ENCODE measurements around the gene CDCA8.
"Not testable (repeated sequence)": the region's sequence is repeated elsewhere in the genome, so short reads cannot be mapped to it uniquely, and the experiment has no call there.

Gene CDCA8

DNA sequence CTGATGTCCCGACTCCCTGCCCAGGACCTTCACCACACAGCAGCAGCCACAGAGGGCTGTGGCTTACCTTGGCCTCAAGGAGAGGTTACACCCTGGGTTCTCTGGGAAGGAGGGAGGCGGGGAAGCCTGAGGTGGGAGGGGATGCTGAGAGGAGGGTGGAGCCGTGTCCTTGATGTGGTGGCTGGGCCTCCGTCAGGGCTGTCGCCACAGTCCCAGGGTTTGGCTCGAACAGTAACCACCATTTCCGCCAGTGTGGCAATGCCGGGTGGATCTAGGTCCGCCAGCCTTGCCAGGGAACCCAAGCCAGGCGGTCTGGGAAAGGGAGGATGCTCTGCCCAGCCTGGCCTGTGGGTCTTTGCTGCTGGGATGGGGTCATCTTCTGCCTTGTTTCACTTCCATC is 18.4 kb upstream of the CDCA8 start:
- no peak for DNase-seq (ENCODE audit: low spot score)

DNA sequence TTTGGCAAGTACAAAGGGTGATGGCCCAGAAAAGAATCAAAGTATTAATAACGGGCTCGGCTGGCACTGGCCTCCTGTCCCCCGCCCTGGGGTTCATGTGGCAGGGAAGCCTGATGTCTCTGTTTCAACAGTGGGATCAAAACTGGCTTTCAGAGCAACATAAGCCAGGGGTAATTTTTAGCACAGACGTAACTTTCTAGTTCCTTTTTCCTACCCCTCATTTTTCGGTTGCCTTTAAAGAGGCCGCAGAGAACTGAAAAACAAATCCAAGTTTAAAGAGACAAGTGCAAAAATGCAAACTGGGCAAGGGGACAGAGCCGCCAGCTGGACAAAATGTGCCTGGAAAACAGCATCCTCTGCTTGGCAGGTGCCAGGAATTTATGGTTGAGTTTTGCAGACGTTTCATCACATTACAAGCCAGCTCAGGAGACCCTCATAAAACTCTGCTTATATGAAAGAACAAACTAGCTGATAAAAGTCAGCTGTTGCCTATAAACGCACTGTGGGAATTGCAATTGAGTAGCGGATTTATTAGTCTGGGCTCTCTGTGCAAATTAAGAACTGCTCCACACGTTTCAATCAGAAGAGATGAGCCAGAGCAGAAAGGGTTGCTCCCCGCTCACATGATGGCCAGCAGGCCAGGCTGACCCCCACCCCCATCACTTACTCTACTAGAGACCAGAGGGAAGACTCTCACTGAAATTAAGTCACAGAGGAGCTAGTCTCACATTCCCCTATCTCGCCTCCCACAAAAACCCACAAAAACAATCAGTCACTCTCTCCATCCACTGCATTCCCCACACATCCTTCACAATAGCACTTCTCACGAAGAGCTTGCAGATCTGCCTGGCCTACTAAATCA is 15.8 kb upstream of the CDCA8 start:
- DNase-seq (ENCODE audit: low spot score) = no peak

DNA sequence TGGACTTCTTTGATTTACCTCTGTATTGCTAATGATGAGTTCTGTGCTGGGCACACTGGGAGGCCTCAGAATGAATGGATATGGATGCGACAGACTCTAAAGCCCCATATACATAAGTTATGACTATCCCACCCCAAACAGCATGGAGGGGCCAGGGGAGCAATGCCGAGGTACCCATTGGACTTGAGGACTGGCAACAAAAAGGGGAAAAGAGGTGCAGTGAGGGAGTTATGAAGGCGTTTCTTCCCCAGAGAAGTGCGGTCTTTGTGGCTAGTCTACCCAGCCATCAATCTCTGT is 15.2 kb upstream of the CDCA8 start:
- DNase-seq (ENCODE audit: low spot score) = no peak

DNA sequence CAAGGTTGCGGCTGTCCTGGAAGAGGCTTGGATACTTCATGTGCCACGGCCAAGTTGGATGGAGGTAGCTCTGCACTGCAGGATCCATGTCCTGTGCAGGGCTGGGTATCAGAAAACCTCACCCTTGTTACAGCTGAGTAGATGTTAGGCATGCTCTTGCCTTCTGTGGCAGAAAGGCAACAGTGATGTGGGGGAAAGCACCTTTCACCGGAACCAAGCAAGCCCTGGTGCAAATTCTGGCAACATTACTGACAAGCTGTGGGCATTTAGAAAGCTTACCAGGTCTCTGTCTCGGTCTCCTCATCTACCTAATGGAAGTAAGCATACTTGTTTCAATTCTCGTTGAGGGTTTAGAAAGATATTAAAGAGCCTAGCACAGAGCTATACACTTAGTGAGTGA is 14.5 kb upstream of the CDCA8 start:
- DNase-seq (ENCODE audit: low spot score) = no peak

DNA sequence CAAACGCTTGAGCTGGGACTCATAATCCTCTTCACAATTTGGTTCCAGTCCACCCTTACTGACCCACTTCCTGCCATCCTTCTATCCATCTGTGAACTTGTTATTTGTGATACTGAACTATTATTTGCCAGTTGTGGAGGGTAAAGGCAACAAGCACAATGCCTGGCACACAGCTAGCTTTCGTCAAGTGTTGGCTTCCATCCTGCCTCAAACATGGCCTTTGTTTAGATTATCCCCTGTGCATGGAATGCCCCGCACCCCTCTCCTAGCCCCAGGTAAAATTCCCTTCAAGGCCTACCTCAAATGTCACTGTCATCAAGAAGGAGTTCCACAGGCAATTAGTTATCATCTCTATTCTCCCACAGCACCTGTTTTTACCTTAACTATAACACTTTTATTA is 11.4 kb upstream of the CDCA8 start:
- DNase-seq (ENCODE audit: low spot score) = no peak

DNA sequence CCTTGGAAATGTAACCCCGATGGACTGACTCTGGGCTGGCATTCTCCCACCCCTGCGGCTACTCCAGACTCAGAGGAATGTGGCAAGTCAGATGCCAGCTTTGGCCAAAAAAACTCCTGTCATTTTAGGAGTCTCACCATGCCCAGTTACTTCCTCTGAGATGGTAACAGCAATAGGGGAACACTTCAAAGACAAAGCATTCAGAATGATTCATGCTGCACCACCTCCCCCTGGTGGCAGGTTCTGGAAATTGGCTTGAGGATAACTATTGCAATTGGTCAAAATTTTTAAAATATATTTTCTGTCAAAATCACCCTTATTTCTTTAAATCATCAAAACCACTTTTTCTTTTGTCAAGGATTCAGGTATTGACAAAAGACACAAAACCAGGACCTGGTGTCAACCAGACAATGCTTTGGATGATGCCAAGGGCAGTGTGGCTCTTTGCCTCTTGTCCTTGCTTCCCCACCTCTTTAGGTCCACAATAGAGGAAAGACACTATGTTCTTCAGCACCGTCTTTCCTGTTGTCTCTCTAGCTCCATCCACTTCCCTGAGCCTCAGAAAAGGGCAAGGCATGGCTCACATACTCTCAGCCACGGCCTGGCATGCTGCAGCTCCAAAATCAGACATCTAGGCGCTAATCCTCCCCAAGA is 9.9 kb upstream of the CDCA8 start:
- no peak for DNase-seq (ENCODE audit: low spot score)

DNA sequence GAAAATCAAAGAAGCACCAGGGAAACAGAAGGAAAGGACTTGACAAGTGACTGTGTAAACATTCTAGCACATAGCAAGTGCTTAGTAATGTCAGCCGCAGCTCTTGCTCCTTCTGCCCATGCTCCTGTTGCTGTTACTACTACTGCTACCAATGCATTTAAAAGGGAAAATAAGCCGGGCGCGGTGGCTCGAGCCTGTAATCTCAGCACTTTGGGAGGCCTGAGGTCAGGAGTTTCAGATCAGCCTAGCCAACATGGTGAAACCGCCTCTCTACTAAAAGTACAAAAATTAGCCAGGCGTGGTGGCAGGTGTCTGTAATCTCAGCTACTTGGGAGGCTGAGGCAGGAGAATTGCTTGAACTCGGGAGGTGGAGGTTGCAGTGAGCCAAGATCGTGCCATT is 8.1 kb upstream of the CDCA8 start:
- not testable (repeated sequence) for DNase-seq (ENCODE audit: low spot score)

- no peak for DNase-seq (ENCODE audit: low spot score)
Observed at GRCh38 chr1:37685722-37686121, 6.6 kb upstream of the CDCA8 start.

GRCh38 chr1:37687764-37688163 is 4.6 kb upstream of the CDCA8 start:
- not testable (repeated sequence) for DNase-seq (ENCODE audit: low spot score)

DNA sequence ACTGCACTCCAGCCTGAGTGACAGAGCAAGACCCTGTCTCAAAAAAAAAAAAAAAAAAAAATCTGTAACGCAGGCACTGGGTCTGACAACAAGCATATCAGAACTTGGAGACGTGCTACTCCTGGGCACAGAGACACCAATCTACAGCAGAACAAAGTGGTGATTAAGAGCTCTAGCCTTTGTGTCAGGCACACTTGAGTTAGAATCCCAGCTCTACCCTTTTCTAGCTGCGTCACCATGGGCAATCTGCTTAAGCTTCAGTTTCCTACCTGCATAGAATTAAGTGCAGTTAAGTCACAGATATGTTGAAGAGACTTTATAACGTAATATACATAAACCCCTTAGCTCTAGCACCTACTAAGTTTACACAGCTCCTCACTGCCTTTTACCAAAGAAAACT is 3.4 kb upstream of the CDCA8 start:
- no peak for DNase-seq (ENCODE audit: low spot score)

DNA sequence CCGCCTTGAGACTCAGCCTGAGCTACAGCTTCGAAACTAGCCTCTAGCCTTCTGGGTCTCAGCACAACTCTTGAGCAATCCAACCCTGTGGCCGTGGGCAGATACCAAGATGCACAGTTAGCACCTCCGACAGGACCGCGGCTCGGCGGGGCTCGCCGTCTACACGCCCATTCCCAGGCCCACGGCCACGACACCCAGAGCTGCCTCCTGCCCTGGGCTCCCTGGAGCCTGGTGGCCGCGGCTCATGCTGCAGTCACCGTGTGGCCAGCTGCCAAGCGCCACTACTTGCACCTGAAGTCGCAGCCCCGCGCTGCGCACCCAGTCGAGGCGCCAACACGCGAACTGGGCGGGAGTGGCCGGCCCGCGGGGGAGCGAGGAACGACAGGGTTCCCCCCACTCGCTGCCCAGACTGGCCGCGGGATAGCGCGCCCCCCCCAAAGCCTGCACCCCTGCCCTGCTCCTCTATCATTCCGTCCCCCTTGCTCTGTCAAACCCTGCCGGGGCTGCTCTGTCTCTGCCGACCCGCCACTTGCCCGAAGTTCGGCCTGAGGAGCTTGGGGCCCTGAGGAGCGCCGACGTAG is 729 bp upstream of the CDCA8 start:
- peak; percentile 31 for DNase-seq (ENCODE audit: low spot score)

DNA sequence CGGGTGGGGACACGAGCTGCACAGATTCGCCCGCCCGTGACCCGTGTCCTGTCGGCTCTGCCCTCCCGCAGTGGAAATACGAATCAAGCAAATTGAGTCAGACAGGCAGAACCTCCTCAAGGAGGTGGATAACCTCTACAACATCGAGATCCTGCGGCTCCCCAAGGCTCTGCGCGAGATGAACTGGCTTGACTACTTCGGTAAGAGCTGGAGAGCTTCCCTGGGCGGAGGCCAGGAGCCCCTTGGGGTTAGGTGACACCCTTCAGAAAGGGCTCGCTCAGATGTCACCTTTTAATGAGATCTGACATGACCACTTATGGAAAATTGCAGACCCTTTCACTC is 489 bp downstream of the CDCA8 start:
- DNase-seq (ENCODE audit: low spot score) = no peak

DNA sequence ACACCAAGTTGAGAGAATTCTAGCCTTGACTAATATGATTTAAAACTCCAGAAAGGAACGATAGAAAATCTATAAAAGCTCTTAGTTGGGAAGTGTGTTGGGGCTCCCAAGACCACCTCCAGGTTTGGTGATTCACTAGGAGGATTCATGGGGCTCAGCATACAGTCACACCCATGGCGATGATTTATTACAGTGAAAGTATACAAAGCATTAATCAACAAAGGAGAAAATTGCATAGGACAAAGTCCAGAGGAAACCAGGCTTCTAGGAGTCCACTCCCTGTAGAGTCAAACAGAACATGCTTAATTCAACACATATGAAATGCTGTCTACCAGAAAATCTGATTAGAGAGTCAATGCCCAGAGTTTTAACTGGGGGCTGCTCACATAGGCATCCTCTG is 4.8 kb downstream of the CDCA8 start:
- no peak for DNase-seq (ENCODE audit: low spot score)

- DNase-seq (ENCODE audit: low spot score) = no peak
Observed at GRCh38 chr1:37697737-37698136, 5.4 kb downstream of the CDCA8 start.

DNA sequence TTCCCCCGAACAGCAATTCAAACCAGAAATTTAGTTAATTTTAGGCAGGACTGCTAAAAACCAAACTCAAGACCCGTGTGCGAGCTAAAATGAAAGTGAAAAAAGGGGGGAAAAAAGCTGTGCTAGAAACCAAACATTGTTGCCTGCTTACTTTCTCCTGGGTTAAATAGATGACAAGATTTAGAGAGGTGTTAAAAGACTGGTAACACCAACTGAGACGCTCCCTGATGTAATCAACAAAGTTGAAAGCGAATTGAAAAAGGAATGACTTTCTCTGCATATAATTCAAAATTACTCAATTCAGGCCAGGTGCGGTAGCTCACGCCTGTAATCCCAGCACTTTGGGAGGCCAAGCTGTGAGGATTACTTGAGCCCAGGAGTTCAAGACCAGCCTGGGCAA is 6.8 kb downstream of the CDCA8 start:
- DNase-seq (ENCODE audit: low spot score) = no peak

- no peak for DNase-seq (ENCODE audit: low spot score)
Observed at GRCh38 chr1:37701051-37701450, 8.7 kb downstream of the CDCA8 start.

DNA sequence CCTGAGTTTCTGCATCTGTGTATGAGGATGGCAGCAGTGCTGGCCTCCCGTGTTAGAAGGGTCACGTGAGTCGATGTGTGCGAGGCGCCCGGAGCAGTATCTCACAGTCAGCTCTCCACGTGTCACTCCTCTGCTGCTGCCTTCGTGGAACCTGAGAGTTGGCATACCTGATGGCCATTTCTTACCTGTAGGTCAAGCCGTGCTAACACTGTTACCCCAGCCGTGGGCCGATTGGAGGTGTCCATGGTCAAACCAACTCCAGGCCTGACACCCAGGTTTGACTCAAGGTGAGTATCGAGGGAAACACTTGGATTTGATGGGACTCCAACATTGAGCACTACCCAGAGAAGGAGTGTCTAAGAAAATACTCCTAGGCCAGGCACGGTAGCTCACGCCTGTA is 10.7 kb downstream of the CDCA8 start:
- no peak for DNase-seq (ENCODE audit: low spot score)

GRCh38 chr1:37704966-37705365 is 12.7 kb downstream of the CDCA8 start:
- no peak for DNase-seq (ENCODE audit: low spot score)

- no peak for DNase-seq (ENCODE audit: low spot score)
Observed at GRCh38 chr1:37705399-37705798, 13.1 kb downstream of the CDCA8 start.

DNA sequence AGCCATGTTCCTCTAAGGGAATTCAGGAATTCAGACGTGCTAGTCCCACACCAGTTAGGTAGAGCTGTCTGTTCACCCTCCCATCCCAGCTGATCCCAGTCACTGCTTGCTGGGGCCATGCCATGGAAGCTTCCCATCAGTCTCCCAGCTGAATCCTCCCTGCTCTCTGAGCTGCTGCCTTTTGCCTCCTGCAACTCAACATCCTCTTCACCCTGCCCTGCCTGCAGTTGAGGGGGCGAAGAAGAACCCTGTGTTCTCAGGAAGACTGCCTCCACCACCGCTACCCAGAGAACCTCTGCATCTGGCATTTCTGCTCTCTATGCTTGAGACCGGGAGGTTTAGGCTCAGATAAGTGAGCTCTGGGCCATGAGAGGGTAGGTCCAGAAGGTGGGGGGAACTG is 16.2 kb downstream of the CDCA8 start:
- DNase-seq (ENCODE audit: low spot score) = no peak

DNA sequence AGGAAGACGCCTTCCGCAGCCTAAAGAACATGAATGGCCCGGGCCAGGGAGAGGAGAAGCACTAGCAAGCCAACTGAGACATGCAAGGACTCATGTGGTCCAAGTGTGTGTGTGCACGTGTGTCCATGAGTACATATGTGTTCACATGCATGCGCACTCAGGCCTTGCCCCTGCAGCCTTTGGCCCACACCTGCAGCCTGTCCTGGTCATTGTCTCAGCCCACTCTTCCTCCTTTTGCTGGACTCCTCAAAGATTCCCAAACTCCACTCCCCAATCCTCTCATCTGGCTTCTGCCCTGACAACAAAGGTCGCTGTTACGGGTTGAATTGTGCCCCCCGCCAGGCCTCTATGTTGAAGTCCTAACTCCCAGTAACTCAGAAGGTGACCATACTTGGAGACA is 21.9 kb downstream of the CDCA8 start:
- DNase-seq (ENCODE audit: low spot score) = no peak

DNA sequence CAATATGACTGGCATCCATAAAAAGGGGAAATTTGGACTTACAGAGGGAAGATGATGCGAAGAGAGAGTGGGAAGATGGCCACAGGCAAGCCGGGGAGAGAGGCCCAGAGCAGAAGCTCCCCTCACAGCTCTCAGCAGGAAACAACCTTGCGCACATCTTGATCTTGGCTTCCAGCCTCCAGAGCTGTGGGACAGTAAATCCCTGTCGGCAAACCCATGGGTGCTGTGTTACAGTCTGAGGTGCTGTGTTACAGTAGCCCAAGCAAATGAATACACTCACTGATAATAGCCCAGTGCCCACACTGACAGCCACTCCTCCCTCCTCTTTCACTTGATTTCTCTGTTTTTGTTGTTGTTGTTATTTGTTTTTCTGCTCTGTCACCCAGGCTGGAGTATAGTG is 22.4 kb downstream of the CDCA8 start:
- DNase-seq (ENCODE audit: low spot score) = no peak

DNA sequence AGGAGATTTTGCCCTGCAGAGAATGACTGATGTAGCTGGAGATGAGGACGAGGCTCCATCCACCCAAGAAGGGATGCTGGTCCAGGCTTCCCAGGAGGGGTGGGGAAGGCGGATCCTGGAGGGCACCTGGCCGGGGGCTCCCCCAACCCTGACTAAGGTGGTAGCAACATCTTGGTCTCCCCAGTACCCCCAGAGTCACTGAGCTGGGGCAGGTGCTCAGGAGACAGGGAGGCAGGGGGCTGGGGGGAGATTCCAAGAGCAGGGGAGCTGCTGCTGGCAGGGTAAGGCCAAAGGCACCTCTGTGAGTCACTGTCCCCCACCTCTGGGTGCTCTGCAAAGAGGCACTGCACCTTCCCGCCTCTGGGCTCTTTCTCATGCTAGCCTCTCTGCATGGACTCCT is 24.0 kb downstream of the CDCA8 start:
- no peak for DNase-seq (ENCODE audit: low spot score)

DNA sequence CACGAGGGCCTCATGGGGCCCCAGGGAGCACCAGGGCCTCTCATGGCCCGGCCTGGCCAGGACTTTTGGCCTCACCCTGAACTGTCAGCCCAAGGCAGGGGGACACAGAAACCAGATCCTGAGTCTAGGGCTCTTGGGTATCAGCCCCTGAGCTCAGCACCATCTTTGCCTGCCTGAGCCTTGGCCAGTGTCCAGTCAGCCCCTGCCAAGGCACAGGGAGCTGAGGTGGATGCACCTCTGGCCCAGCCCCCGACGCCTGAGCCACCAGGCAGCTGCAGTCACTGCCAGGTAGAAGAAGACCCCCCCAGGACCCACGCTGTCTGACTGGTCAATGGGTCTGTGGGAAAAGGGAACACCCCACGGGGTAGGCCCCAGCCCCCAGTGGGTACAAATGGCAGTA is 25.3 kb downstream of the CDCA8 start:
- DNase-seq (ENCODE audit: low spot score) = no peak
